Ovary (tissue), 9 donors: ENCODE measurements around the gene SLX4IP. TPM values are rescaled to one million over a fixed set of nuclear protein-coding genes. Genes with fewer than 3 reads are reported as not detected.

ENCODE experiments used
- DNase-seq, 5 donors: peaks; one replicate each; pipeline ENCODE4 v3.0.0-alpha.2; 2019 to 2020
- H3K27ac ChIP-seq, 2 donors: fragments of 200-600 bp; one replicate each; pipeline versions ENCODE4 v1.5.1 to v1.8.0; 2019 to 2022
- H3K27me3 ChIP-seq: fragments of 200-600 bp; one replicate; pipeline ENCODE4 v1.8.0; 2022
- H3K36me3 ChIP-seq: fragments of 200-600 bp; sonication (generic); one replicate; pipeline ENCODE4 v1.5.1; 2019
- H3K4me1 ChIP-seq: one replicate; pipeline ENCODE4 v1.8.1; 2013; ENCODE audit warnings: mild to moderate bottlenecking, moderate library complexity; ENCODE audit not compliant: insufficient read depth
- H3K4me3 ChIP-seq: fragments of 200-600 bp; sonication (generic); one replicate; pipeline ENCODE4 v1.5.1; 2017
- H3K9me3 ChIP-seq, 2 donors: fragments of 200-600 bp in 1 of 2; sonication (generic) in 1 of 2; one replicate each; pipeline versions ENCODE4 v1.5.1 to v1.8.1; 2013 to 2019; ENCODE audit warnings: mild to moderate bottlenecking in 1 of 2, moderate library complexity in 1 of 2
- EP300 ChIP-seq: sonication (generic); formaldehyde crosslinking; IDR thresholded peaks from one replicate; pipeline ENCODE4 v1.6.1; 2017; ENCODE audit warnings: antibody characterized with exemption
- POLR2A ChIP-seq: fragments of 450-650 bp; IDR thresholded peaks from one replicate; pipeline ENCODE4 v1.6.1; 2017; ENCODE audit warnings: antibody characterized with exemption, mild to moderate bottlenecking, moderate library complexity
- WGBS, 3 donors: extraction: QIAGEN DNeasy Blood & Tissue Kit in 1 of 3; methylation state at CpG; one replicate each; pipeline versions ENCODE4 v1.1.5 to v1.1.7; 2013 to 2017; 5-methylcytosine and 5-hydroxymethylcytosine counted together
- intact Hi-C, 4 donors: fragments of 100-400 bp; cut with DNase I; formaldehyde crosslinking; loops; one replicate each; pipeline versions ENCODE4 v1.11.0 to v1.15.1; 2022 to 2023
- polyA plus RNA-seq, 2 donors: library from polyadenylated mRNA; stranded (reverse); fragments of 200-250 nt in 1 of 2; fragments of 350-450 nt in 1 of 2; fragmentation: Illumina TruSeq in 1 of 2; extraction: RNeasy Lipid Tissue Mini Kit (QIAGEN cat#74804) in 1 of 2; gene quantifications; one replicate each; pipeline ENCODE4 v1.2.3, GENCODE V29; 2013 to 2014
- total RNA-seq, 7 donors: library from RNA; depleted of rRNA in 2 of 7; stranded (reverse); fragments of >200 nt in 2 of 7; fragmentation: NEBNext Ultra II Directional in 3 of 7; extraction: Animal tissue kit (Norgen Biotek cat#: 25700) in 3 of 7; gene quantifications; one replicate each; pipeline versions ENCODE4 v1.1.0 to v1.2.4, GENCODE V29; 2016 to 2023
- TF ChIP-seq, protein P1 (sequence below), 3 donors: fragments of 450-650 bp in 2 of 3; fragments of 200-600 bp in 1 of 3; IDR thresholded peaks; one replicate each; pipeline versions ENCODE4 v1.5.1 to v1.8.0; 2016 to 2022; ENCODE audit warnings: antibody characterized with exemption in 3 of 3, mild to moderate bottlenecking in 1 of 3
- donor health status: DM: no; HTN: no; CAD: no; lungs with moderate emphysema.
- donor health status: DM: no; HTN: no; CAD: no.
- donor health status: Bipolar disorder and iron deficiency.
- donor health status: DM: yes; HTN: yes; CAD: no.
- donor health status: DM: no; HTN: no; CAD: no.
- donor health status: DM: yes; HTN: yes; CAD: no.

Gene SLX4IP
- total and polyA plus RNA-seq, 9 donors: 0.98 to 5.1 (median 2.8) TPM

GRCh38 chr20:10626896-10627295 is 191.8 kb downstream of the SLX4IP start:
- TF ChIP-seq, protein P1, sequence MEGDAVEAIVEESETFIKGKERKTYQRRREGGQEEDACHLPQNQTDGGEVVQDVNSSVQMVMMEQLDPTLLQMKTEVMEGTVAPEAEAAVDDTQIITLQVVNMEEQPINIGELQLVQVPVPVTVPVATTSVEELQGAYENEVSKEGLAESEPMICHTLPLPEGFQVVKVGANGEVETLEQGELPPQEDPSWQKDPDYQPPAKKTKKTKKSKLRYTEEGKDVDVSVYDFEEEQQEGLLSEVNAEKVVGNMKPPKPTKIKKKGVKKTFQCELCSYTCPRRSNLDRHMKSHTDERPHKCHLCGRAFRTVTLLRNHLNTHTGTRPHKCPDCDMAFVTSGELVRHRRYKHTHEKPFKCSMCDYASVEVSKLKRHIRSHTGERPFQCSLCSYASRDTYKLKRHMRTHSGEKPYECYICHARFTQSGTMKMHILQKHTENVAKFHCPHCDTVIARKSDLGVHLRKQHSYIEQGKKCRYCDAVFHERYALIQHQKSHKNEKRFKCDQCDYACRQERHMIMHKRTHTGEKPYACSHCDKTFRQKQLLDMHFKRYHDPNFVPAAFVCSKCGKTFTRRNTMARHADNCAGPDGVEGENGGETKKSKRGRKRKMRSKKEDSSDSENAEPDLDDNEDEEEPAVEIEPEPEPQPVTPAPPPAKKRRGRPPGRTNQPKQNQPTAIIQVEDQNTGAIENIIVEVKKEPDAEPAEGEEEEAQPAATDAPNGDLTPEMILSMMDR (IDR thresholded peaks at IDR 0.05): no peak
- no peak for DNase-seq
- H3K27ac ChIP-seq: no peak overlapping the region
- 69 to 89% (median 85%) methylated on average over 3 of the region's 3 CpGs for WGBS, 3 donors
- H3K9me3 ChIP-seq: no peaks in the 10 kb centered on the region
- H3K36me3 ChIP-seq: no peaks in the 10 kb centered on the region
- no peaks in the 10 kb centered on the region for H3K27me3 ChIP-seq
- H3K4me3 ChIP-seq: no peak overlapping the region
- H3K4me1 ChIP-seq: no peaks in the 10 kb centered on the region
- intact Hi-C loops: no loop called here

- Histone ChIP-seq H3K27me3 (no peaks in the 10 kb centered on the region), H3K36me3 (no peaks in the 10 kb centered on the region), H3K4me1 (peaks cover 6% of the 10 kb centered on the region), H3K27ac (no peak overlapping the region), H3K9me3 (no peaks in the 10 kb centered on the region), H3K4me3 (no peak overlapping the region)
- intact Hi-C loops: no loop called here
- 73 to 87% (median 79%) methylated on average over 9 of the region's 9 CpGs for WGBS, 3 donors
- TF ChIP-seq, protein P1 (IDR thresholded peaks at IDR 0.05): no peak
- TF ChIP-seq EP300 (no peak), POLR2A (no peak)
- DNase-seq: no peak
Observed at GRCh38 chr20:10629946-10630650, 195.0 kb downstream of the SLX4IP start.

DNA sequence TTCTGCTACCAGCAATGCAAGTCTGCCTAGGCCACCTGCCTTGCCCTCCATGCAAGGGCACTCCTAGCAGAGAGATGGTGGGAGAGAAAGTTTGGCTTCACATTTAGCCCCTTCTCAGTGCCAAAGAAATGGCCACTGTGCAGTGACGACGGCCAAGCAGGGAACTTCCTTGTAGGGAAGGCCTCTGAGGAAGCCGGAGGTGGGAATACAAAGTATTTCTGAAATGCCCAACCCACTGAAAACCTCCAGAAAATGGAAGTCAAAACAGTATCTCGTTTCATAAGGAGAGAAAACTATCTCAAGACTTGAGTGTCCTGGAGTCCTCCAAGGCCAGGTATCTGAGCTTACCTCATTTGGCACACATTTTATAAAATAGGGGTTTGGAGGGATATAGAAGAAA is 196.0 kb downstream of the SLX4IP start:
- peaks cover 8% of the 10 kb centered on the region for H3K4me1 ChIP-seq
- WGBS, 3 donors: 79 to 87% (median 79%) methylated on average over 4 of the region's 4 CpGs
- intact Hi-C loops: no loop called here
- H3K27ac ChIP-seq: no peak overlapping the region
- H3K27me3 ChIP-seq: no peaks in the 10 kb centered on the region
- no peaks in the 10 kb centered on the region for H3K36me3 ChIP-seq
- no peak for DNase-seq
- no peak overlapping the region for H3K4me3 ChIP-seq
- TF ChIP-seq, protein P1 (IDR thresholded peaks at IDR 0.05): no peak
- no peak for TF ChIP-seq POLR2A
- TF ChIP-seq EP300: no peak
- H3K9me3 ChIP-seq: no peaks in the 10 kb centered on the region

GRCh38 chr20:10632721-10633509 is 197.8 kb downstream of the SLX4IP start:
- Histone ChIP-seq H3K9me3 (no peaks in the 10 kb centered on the region), H3K36me3 (no peaks in the 10 kb centered on the region), H3K27me3 (no peaks in the 10 kb centered on the region), H3K4me3 (no peak overlapping the region), H3K4me1 (peaks cover 19% of the 10 kb centered on the region), H3K27ac (no peak overlapping the region)
- intact Hi-C loops: no loop called here
- DNase-seq: no peak
- TF ChIP-seq EP300 (no peak), POLR2A (no peak)
- TF ChIP-seq, protein P1 (IDR thresholded peaks at IDR 0.05): no peak
- WGBS, 3 donors: 78 to 88% (median 80%) methylated on average over 13 of the region's 13 CpGs
